Fibroblast of gingiva (primary cell): ENCODE data around the gene PLD2.
A peak's percentile ranks its signal among the peaks of the same experiment; 100 is the strongest.

Experiments used
- DNase-seq: peaks from one replicate; pipeline ENCODE4 v3.0.0-alpha.2; 2011; ENCODE audit warnings: low read depth

The PLD2 gene

DNA sequence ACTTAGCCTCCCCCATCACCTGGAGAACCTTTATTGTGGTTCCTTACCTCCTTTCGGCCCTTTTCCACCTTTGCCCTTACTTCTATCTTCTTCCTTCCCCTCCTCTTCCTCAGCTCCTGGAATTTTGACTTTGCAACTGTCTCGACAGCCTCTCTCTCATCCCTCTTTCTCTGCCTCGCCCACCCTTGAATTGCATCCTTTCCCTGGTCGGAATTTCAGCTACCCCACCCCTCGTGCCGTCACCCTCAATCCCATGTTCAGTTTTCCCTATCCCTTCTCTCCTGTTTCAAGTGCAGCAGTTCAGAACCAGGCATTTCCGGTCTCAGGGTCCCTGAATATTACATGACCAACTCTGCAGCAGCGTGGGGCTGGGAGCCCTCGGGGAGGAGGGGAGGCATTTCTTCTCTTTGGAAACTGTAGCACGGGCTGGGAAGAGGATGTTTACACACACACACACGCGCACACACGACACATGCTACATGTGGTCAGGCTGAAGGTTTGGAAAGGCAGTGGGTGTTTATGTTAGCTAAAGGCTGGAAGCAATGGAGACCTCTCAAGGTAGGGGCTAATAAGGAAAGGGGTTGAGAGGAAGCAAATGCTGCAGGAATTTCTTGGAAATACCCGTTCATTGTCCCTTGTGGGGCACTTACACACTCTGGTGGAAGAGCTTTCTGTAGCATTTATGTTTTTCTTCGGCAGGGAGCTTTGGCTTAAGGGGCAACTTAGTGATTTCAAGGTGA, 27.2 kb downstream of the PLD2 start:
- peak; percentile 66 for DNase-seq

- DNase-seq, result no peak
These were observed 27.7 kb downstream of the PLD2 start for GRCh38 chr17:4834681-4835020.

- no peak for DNase-seq
These were observed 29.3 kb downstream of the PLD2 start for GRCh38 chr17:4836221-4836620.

DNA sequence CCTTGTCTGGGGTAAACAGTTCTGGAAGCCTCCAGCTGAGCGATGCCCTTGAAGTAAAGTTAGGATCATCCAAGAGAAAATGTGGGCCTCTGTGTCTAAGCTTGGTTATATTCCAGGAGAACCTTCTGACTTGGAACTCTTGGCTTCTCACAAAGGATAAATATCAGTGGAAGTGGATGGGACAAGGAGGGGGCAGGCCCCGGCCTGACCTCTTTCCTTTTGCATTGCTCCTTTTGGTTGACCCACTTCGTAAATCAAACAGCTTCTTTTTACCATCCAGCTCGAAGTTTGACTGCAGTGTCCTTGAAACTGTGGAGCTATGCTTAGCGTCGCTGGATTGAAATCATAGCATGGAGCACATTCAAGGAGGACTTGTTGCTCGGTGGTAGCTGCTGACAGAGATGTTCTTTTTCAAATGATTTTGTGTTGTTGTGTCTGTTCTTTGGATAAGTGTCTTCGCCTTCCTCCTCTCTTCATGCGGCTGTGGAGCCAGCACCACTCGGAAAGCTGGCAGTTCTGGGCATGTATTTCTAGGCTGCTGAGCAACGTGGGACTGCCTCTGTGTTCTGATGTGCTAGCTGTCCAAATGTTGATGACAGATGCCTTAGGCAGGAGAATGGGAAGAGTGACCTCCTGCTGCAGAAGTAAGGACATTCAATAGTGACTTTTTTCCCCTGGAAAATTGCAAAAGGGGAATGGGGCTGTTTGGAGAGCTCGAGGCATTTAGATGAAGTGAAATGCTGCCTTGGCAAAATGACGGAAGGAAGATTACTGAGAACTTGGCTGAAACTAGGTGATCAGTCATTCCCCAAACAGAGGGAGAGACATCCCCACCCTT, 30.7 kb downstream of the PLD2 start:
- no peak for DNase-seq

- no peak for DNase-seq
These were observed 31.4 kb downstream of the PLD2 start for GRCh38 chr17:4838309-4838785.

- no peak for DNase-seq
These were observed 32.3 kb downstream of the PLD2 start for GRCh38 chr17:4839221-4839620.

- DNase-seq, result no peak
These were observed 33.3 kb downstream of the PLD2 start for GRCh38 chr17:4839965-4840892.

GRCh38 chr17:4840893-4841242, 33.9 kb downstream of the PLD2 start:
- DNase-seq, result no peak

- no peak for DNase-seq
These were observed 35.4 kb downstream of the PLD2 start for GRCh38 chr17:4842376-4842775.

- no peak for DNase-seq
These were observed 36.5 kb downstream of the PLD2 start for GRCh38 chr17:4843321-4844000.

DNA sequence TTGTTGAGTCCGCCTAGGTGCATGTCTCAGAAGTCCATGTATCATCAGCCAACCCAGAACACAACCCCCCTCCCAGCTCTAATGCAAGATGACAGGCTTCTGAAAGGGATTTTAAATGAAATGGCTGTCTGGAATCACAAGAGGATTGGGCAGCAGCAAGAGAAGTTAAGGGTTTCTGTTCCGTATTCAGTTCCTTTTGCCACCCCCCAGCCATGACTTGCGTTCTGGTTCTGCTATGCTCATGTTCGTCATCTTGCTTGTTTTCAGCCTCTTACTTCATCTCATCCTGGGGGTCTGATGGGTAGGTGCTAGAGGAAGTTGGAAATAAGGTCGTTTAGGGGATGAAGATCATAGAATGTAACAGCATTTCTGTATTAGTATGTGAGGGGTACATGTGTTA, 38.2 kb downstream of the PLD2 start:
- DNase-seq, result no peak

- DNase-seq, result no peak
These were observed 39.9 kb downstream of the PLD2 start for GRCh38 chr17:4846635-4847390.

DNA sequence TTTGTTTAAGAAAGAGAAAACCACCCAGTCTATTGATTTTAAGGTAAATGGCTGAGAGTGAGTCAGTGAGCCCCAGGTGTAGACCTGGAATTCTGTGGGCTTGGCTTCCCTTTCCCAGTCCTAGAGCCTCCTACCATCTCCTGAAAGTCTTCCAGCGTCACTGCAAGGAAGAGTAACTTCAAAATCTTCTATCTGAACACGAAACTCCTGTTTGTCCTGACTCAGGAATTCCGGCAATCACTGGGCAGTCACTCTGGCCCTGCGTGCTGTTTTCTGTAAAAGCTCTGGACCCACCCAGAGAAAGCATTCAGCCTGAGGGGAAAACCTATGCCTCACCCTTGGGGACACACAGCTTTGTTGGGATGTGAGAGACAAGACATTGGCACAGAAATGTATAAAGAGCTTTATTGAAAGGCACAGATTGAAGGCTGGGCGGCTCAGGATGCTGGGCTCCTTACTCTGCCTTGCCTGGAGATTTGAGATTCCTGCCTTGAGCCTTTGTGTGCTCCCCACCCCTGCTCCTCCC, 42.1 kb downstream of the PLD2 start:
- no peak for DNase-seq

DNA sequence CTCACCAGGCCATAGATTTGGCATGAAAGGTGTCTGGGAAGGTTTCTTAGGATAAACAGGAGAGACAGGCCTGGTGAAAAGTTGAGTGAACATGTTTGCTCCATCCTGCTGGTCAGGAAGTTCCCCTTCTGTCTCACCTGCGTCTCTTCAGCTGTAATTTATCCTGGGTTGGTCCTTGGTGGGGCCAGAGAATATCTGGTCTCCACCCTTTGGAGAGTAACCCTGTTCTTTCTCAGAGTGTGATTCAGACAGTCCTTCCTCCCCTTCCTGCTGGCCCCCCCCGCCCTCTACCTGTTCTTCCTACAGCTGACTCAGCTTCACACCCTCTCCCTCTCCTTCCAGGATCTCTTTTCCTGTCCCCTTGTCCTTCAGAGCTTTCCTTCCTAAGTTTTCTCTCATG, 43.3 kb downstream of the PLD2 start:
- no peak for DNase-seq

DNA sequence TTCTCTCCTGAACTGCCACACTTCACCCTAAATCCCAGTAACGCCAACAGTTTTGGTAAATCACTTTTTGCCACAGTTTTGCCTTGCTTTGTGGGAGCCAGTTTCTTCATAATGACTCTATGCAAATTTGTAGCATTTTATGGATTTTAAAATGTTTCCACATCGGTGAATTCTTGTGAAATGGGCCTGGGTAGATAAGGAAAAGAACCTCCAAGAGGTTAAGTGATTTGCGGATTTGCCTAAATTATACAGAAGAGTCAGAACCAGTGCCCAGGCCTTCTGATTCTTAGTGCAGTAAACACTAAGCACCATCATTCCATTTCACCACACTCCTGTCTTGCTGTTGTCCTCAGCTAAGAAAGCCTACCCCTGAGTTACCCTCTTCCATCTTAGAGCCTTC, 44.1 kb downstream of the PLD2 start:
- no peak for DNase-seq

GRCh38 chr17:4852567-4853207, 45.7 kb downstream of the PLD2 start:
- DNase-seq, result no peak

- no peak for DNase-seq
These were observed 46.3 kb downstream of the PLD2 start for GRCh38 chr17:4853208-4853671.

GRCh38 chr17:4854111-4854681, 47.2 kb downstream of the PLD2 start:
- DNase-seq, result no peak

- DNase-seq, result no peak
These were observed 49.5 kb downstream of the PLD2 start for GRCh38 chr17:4856271-4856936.
